Panc1 (cell line): ENCODE data around the gene TOGARAM2. TPM values are rescaled to one million over a fixed set of nuclear protein-coding genes. Genes with fewer than 3 reads are reported as not detected.

Experiments used
- ATAC-seq: fragments of 200-7000 bp; cut with Tn5 transposase; 2 replicates; pipeline ENCODE4 v1.9.1; 2020; ENCODE audit warnings: mild to moderate bottlenecking, moderate library complexity
- BruUV-seq: library from RNA; stranded (reverse); fragments of 400-500 nt; replicated peaks from 2 replicates; lab custom pipeline; 2021; lab: Mats Ljungman, UMichigan
- CTCF ChIA-PET: fragments of 300-600 bp; sonication (Branson Sonifier 250); formaldehyde crosslinking; loops from one replicate; lab custom pipeline; 2022; ENCODE audit warnings: antibody characterized with exemption; lab: Charles Lee
- POLR2A ChIA-PET: fragments of 300-600 bp; sonication (Branson Sonifier 250); formaldehyde crosslinking; loops from one replicate; lab custom pipeline; 2022; ENCODE audit warnings: antibody characterized with exemption; lab: Charles Lee
- DNase-seq: peaks from one replicate; pipeline ENCODE4 v3.0.0-alpha.2; 2010; ENCODE audit warnings: low read depth, low spot score
- H3K27ac ChIP-seq: 2 replicates; pipeline ENCODE4 v1.5.1; 2011; ENCODE audit warnings: mild to moderate bottlenecking, low read length, inconsistent platforms
- H3K27me3 ChIP-seq: fragments of 200-500 bp; sonication (Bioruptor generic); 2 replicates; pipeline ENCODE4 v1.6.0; 2014; ENCODE audit warnings: low read length, inconsistent platforms; ENCODE audit not compliant: control insufficient read depth, insufficient read depth
- H3K36me3 ChIP-seq: fragments of 200-500 bp; sonication (Bioruptor generic); 2 replicates; pipeline ENCODE4 v1.5.1; 2014; ENCODE audit warnings: inconsistent platforms, mild to moderate bottlenecking, low read length, moderate library complexity; ENCODE audit not compliant: control insufficient read depth, insufficient read depth
- H3K4me1 ChIP-seq: 2 replicates; pipeline ENCODE4 v1.5.1; 2011; ENCODE audit warnings: inconsistent platforms, mild to moderate bottlenecking, low read length, moderate library complexity; ENCODE audit not compliant: control insufficient read depth, insufficient read depth
- H3K4me3 ChIP-seq, 2 experiments: 2 replicates each; pipeline ENCODE4 v1.5.1; 2011 to 2012; ENCODE audit warnings: low read depth in 2 of 2, low read length in 2 of 2, mild to moderate bottlenecking in 2 of 2, inconsistent platforms in 1 of 2, moderate library complexity in 1 of 2
- H3K9me3 ChIP-seq: fragments of 200-500 bp; sonication (Bioruptor generic); 2 replicates; pipeline ENCODE4 v1.5.1; 2014; ENCODE audit warnings: low read depth, mild to moderate bottlenecking, inconsistent platforms, low read length, moderate library complexity; ENCODE audit not compliant: control insufficient read depth, insufficient read depth
- CTCF ChIP-seq: fragments of 450-650 bp; IDR thresholded peaks from 2 replicates; pipeline ENCODE4 v1.5.1; 2017; ENCODE audit warnings: mild to moderate bottlenecking
- POLR2AphosphoS5 ChIP-seq: IDR thresholded peaks from 2 replicates; pipeline ENCODE4 v1.6.1; 2012; ENCODE audit warnings: mild to moderate bottlenecking, low read depth, low read length, moderate library complexity
- REST ChIP-seq, 2 experiments: IDR thresholded peaks; 2 replicates each; pipeline ENCODE4 v1.6.1; 2011 to 2012; ENCODE audit warnings: low read depth in 2 of 2, control low read depth in 1 of 2, low read length in 1 of 2, mild to moderate bottlenecking in 1 of 2, moderate library complexity in 1 of 2; ENCODE audit not compliant: insufficient read depth in 1 of 2
- SIN3A ChIP-seq: IDR thresholded peaks from 2 replicates; pipeline ENCODE4 v1.6.1; 2012; ENCODE audit warnings: low read depth, mild to moderate bottlenecking, low read length, moderate library complexity, borderline replicate concordance; ENCODE audit not compliant: insufficient read depth
- TCF7L2 ChIP-seq: IDR thresholded peaks from 2 replicates; pipeline ENCODE4 v1.6.1; 2011; ENCODE audit warnings: mild to moderate bottlenecking, low read depth, low read length, inconsistent platforms
- in situ Hi-C: cut with HindIII; loops from 2 replicates; pipeline ENCODE4 v1.10.0; 2016; ENCODE audit warnings: low sequenced_read_pairs, low pct_unique_long_range_greater_than_20kb
- intact Hi-C: fragments of 100-400 bp; cut with micrococcal nuclease; formaldehyde crosslinking; loops from one replicate; pipeline ENCODE4 v1.10.0; 2022; ENCODE audit not compliant: unreplicated experiment
- total RNA-seq: library from RNA; stranded (reverse); gene quantifications from one replicate; pipeline ENCODE4 v1.2.1, GENCODE V29; 2021; ENCODE audit not compliant: unreplicated experiment

The TOGARAM2 gene
- total RNA-seq, 1 experiment from 2014 or later: 0.44 TPM

- in situ Hi-C loops (no loop called here), intact Hi-C loops (no loop called here)
- TF ChIP-seq CTCF (no peak), SIN3A (no peak), POLR2AphosphoS5 (no peak), REST (IDR thresholded peaks at IDR 0.05; ENCODE audit: insufficient read depth in 1 of 2, low read depth in 2 of 2, low read length in 1 of 2) (no peak), TCF7L2 (no peak)
- DNase-seq (no peak), ATAC-seq (no peak)
- ChIA-PET POLR2A (no interaction called here), CTCF (no interaction called here)
- Histone ChIP-seq H3K4me3 (no peak overlapping the region), H3K27ac (no peak overlapping the region), H3K4me1 (no peaks in the 10 kb centered on the region), H3K27me3 (no peaks in the 10 kb centered on the region), H3K9me3 (no peaks in the 10 kb centered on the region), H3K36me3 (no peaks in the 10 kb centered on the region)
- BruUV-seq: no TSS peak
These were observed 23.7 kb downstream of the TOGARAM2 start for GRCh38 chr2:29004755-29005154.

GRCh38 chr2:29005331-29005730 lies 24.2 kb downstream of the TOGARAM2 start:
- no peak overlapping the region for H3K27ac ChIP-seq
- ChIA-PET POLR2A (no interaction called here), CTCF (no interaction called here)
- intact Hi-C loops (no loop called here), in situ Hi-C loops (no loop called here)
- no peaks in the 10 kb centered on the region for H3K4me1 ChIP-seq
- ATAC-seq (no peak), DNase-seq (no peak)
- no peak overlapping the region for H3K4me3 ChIP-seq
- BruUV-seq: no TSS peak
- H3K36me3 ChIP-seq: no peaks in the 10 kb centered on the region
- no peak for TF ChIP-seq POLR2AphosphoS5
- no peak for TF ChIP-seq TCF7L2
- no peak for TF ChIP-seq CTCF
- TF ChIP-seq REST (IDR thresholded peaks at IDR 0.05; ENCODE audit: insufficient read depth in 1 of 2, low read depth in 2 of 2, low read length in 1 of 2): no peak
- no peak for TF ChIP-seq SIN3A
- H3K27me3 ChIP-seq: no peaks in the 10 kb centered on the region
- H3K9me3 ChIP-seq: no peaks in the 10 kb centered on the region
